ENCODE data around the gene CYB5RL.

Gene CYB5RL

GRCh38 chr1:54219688-54220003 lies 19.8 kb upstream of the CYB5RL start:
- H3K4me3 ChIP-seq (ENCODE audit: low read length, poor library complexity, severe bottlenecking), result no peak overlapping the region
- no peaks in the 10 kb centered on the region for H3K9me2 ChIP-seq (replicated peaks; ENCODE audit: low read depth, low read length)
- no peaks in the 10 kb centered on the region for H3K9me3 ChIP-seq (ENCODE audit: insufficient read depth, low read depth, low read length)
- no peaks in the 10 kb centered on the region for H3K4me1 ChIP-seq (ENCODE audit: insufficient read depth, low read length, poor library complexity, severe bottlenecking)
- no peak for TF ChIP-seq EZH2phosphoT487 (IDR thresholded peaks at IDR 0.05; ENCODE audit: borderline replicate concordance)
- TF ChIP-seq, protein P1, sequence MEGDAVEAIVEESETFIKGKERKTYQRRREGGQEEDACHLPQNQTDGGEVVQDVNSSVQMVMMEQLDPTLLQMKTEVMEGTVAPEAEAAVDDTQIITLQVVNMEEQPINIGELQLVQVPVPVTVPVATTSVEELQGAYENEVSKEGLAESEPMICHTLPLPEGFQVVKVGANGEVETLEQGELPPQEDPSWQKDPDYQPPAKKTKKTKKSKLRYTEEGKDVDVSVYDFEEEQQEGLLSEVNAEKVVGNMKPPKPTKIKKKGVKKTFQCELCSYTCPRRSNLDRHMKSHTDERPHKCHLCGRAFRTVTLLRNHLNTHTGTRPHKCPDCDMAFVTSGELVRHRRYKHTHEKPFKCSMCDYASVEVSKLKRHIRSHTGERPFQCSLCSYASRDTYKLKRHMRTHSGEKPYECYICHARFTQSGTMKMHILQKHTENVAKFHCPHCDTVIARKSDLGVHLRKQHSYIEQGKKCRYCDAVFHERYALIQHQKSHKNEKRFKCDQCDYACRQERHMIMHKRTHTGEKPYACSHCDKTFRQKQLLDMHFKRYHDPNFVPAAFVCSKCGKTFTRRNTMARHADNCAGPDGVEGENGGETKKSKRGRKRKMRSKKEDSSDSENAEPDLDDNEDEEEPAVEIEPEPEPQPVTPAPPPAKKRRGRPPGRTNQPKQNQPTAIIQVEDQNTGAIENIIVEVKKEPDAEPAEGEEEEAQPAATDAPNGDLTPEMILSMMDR (conservative IDR thresholded peaks at IDR 0.05; ENCODE audit: low read length), result no peak
- H3K36me3 ChIP-seq (ENCODE audit: insufficient read depth, low read length), result peaks cover 68% of the 10 kb centered on the region; the same call in 1 of the 2 replicates
- no peak overlapping the region for H3K4me2 ChIP-seq (ENCODE audit: low read depth, low read length, poor library complexity, severe bottlenecking)
- H4K20me1 ChIP-seq (ENCODE audit: insufficient read depth, low read length, poor library complexity, severe bottlenecking), result no peaks in the 10 kb centered on the region
- H2AFZ ChIP-seq (ENCODE audit: low read length), result no peak overlapping the region
- H3K27me3 ChIP-seq (ENCODE audit: insufficient read depth, low read length, poor library complexity, severe bottlenecking), result no peaks in the 10 kb centered on the region
- H3F3A ChIP-seq (ENCODE audit: low read depth), result no peaks in the 10 kb centered on the region
- no peak overlapping the region for H3K9ac ChIP-seq (ENCODE audit: low read depth, low read length, poor library complexity, severe bottlenecking)
- no peaks in the 10 kb centered on the region for H3K79me2 ChIP-seq (ENCODE audit: insufficient read depth, low read length)

DNA sequence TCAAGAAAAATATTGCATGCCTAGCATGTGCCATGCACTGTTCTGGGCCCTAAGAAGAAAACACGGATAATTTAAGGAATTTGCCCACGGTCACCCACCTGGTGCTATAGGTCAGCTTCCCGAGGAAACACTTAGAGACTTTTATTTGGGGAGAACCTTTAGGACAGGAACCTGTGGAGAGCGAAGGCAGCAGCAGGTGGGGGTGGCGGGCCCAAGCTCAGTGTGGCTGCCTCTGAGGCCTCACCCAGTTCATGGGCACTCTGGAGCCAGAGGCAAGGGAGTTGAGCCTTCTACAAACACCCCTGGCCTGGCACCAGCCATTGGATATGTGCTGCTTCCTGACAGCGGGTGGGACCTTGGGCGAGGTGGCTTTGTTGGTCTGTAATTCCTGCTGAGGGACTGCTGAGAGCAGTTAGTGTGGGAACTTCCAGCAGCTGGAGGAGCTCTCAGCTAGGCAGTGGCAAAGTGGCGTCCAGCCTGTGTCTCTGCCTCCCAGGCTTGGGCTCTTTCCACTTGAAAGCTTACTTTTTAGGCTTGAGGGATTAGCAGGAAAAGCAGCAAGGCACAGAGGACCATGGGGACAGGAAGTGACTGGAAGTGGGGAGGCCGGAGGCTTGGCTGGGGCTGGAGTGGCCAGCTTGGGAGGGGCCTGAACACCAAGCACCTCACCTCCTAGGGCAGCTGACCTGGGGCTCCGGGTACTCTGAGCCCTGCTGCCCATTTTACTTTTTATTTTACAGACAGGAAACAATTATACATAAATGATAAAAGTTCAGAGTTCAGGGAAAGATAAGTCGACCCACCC lies 19.3 kb upstream of the CYB5RL start:
- Histone ChIP-seq H3K9me2 (replicated peaks; ENCODE audit: low read depth, low read length) (no peaks in the 10 kb centered on the region), H3K79me2 (ENCODE audit: insufficient read depth, low read length) (no peaks in the 10 kb centered on the region), H3K27me3 (ENCODE audit: insufficient read depth, low read length, poor library complexity, severe bottlenecking) (no peaks in the 10 kb centered on the region), H3K36me3 (ENCODE audit: insufficient read depth, low read length) (peaks cover 74% of the 10 kb centered on the region; the same call in 1 of the 2 replicates), H3K9me3 (ENCODE audit: insufficient read depth, low read depth, low read length) (no peaks in the 10 kb centered on the region), H3K4me2 (ENCODE audit: low read depth, low read length, poor library complexity, severe bottlenecking) (no peak overlapping the region), H3K4me1 (ENCODE audit: insufficient read depth, low read length, poor library complexity, severe bottlenecking) (no peaks in the 10 kb centered on the region), H3F3A (ENCODE audit: low read depth) (no peaks in the 10 kb centered on the region), H3K9ac (ENCODE audit: low read depth, low read length, poor library complexity, severe bottlenecking) (no peak overlapping the region), H4K20me1 (ENCODE audit: insufficient read depth, low read length, poor library complexity, severe bottlenecking) (no peaks in the 10 kb centered on the region), H2AFZ (ENCODE audit: low read length) (no peak overlapping the region), H3K4me3 (ENCODE audit: low read length, poor library complexity, severe bottlenecking) (no peak overlapping the region)
- TF ChIP-seq, protein P1 (conservative IDR thresholded peaks at IDR 0.05; ENCODE audit: low read length), result no peak
- no peak for TF ChIP-seq EZH2phosphoT487 (IDR thresholded peaks at IDR 0.05; ENCODE audit: borderline replicate concordance)

GRCh38 chr1:54215523-54215922 lies 15.7 kb upstream of the CYB5RL start:
- Histone ChIP-seq H3K36me3 (ENCODE audit: insufficient read depth, low read length) (peaks cover 91% of the 10 kb centered on the region; the same call in 1 of the 2 replicates), H3K27me3 (ENCODE audit: insufficient read depth, low read length, poor library complexity, severe bottlenecking) (no peaks in the 10 kb centered on the region), H3K4me2 (ENCODE audit: low read depth, low read length, poor library complexity, severe bottlenecking) (no peak overlapping the region), H3K9me2 (replicated peaks; ENCODE audit: low read depth, low read length) (no peaks in the 10 kb centered on the region), H3K4me3 (ENCODE audit: low read length, poor library complexity, severe bottlenecking) (no peak overlapping the region), H3K9ac (ENCODE audit: low read depth, low read length, poor library complexity, severe bottlenecking) (no peak overlapping the region), H3F3A (ENCODE audit: low read depth) (no peaks in the 10 kb centered on the region), H3K79me2 (ENCODE audit: insufficient read depth, low read length) (no peaks in the 10 kb centered on the region), H3K4me1 (ENCODE audit: insufficient read depth, low read length, poor library complexity, severe bottlenecking) (no peaks in the 10 kb centered on the region), H4K20me1 (ENCODE audit: insufficient read depth, low read length, poor library complexity, severe bottlenecking) (no peaks in the 10 kb centered on the region), H3K9me3 (ENCODE audit: insufficient read depth, low read depth, low read length) (no peaks in the 10 kb centered on the region), H2AFZ (ENCODE audit: low read length) (no peak overlapping the region)
- TF ChIP-seq, protein P1 (conservative IDR thresholded peaks at IDR 0.05; ENCODE audit: low read length), result no peak
- no peak for TF ChIP-seq EZH2phosphoT487 (IDR thresholded peaks at IDR 0.05; ENCODE audit: borderline replicate concordance)
